Measurements from ENCODE around the gene DNAH8.
"Not testable (repeated sequence)": the region's sequence is repeated elsewhere in the genome, so short reads cannot be mapped to it uniquely, and the experiment has no call there.

Gene DNAH8

GRCh38 chr6:38906582-38906981 lies 191.5 kb downstream of the DNAH8 start:
- no peak for DNase-seq (ENCODE audit: low spot score)

- no peak for DNase-seq (ENCODE audit: low spot score)
Measured at GRCh38 chr6:38907264-38907663, 192.2 kb downstream of the DNAH8 start.

- no peak for DNase-seq (ENCODE audit: low spot score)
Measured at GRCh38 chr6:38909015-38909730, 194.1 kb downstream of the DNAH8 start.

GRCh38 chr6:38910207-38910606 lies 195.1 kb downstream of the DNAH8 start:
- DNase-seq (ENCODE audit: low spot score) = no peak

- DNase-seq (ENCODE audit: low spot score) = no peak
Measured at GRCh38 chr6:38912378-38912777, 197.3 kb downstream of the DNAH8 start.

- DNase-seq (ENCODE audit: low spot score) = no peak
Measured at GRCh38 chr6:38915205-38915925, 200.3 kb downstream of the DNAH8 start.

GRCh38 chr6:38921540-38921939 lies 206.4 kb downstream of the DNAH8 start:
- DNase-seq (ENCODE audit: low spot score) = not testable (repeated sequence)

- no peak for DNase-seq (ENCODE audit: low spot score)
Measured at GRCh38 chr6:38924791-38925509, 209.8 kb downstream of the DNAH8 start.

- no peak for DNase-seq (ENCODE audit: low spot score)
Measured at GRCh38 chr6:38929560-38929959, 214.4 kb downstream of the DNAH8 start.

GRCh38 chr6:38933426-38933825 lies 218.3 kb downstream of the DNAH8 start:
- no peak for DNase-seq (ENCODE audit: low spot score)

- DNase-seq (ENCODE audit: low spot score) = no peak
Measured at GRCh38 chr6:38935051-38935450, 219.9 kb downstream of the DNAH8 start.

- no peak for DNase-seq (ENCODE audit: low spot score)
Measured at GRCh38 chr6:38937839-38938613, 222.9 kb downstream of the DNAH8 start.

- DNase-seq (ENCODE audit: low spot score) = no peak
Measured at GRCh38 chr6:38938741-38939140, 223.6 kb downstream of the DNAH8 start.

- DNase-seq (ENCODE audit: low spot score) = no peak
Measured at GRCh38 chr6:38942442-38942841, 227.3 kb downstream of the DNAH8 start.

GRCh38 chr6:38942965-38943364 lies 227.9 kb downstream of the DNAH8 start:
- DNase-seq (ENCODE audit: low spot score) = no peak

- DNase-seq (ENCODE audit: low spot score) = no peak
Measured at GRCh38 chr6:38943964-38944363, 228.9 kb downstream of the DNAH8 start.

- no peak for DNase-seq (ENCODE audit: low spot score)
Measured at GRCh38 chr6:38944655-38945279, 229.7 kb downstream of the DNAH8 start.

- DNase-seq (ENCODE audit: low spot score) = peak; percentile 4
Measured at GRCh38 chr6:38955861-38956260, 240.8 kb downstream of the DNAH8 start.

- no peak for DNase-seq (ENCODE audit: low spot score)
Measured at GRCh38 chr6:38957426-38957825, 242.3 kb downstream of the DNAH8 start.

- no peak for DNase-seq (ENCODE audit: low spot score)
Measured at GRCh38 chr6:38959138-38959537, 244.0 kb downstream of the DNAH8 start.

- no peak for DNase-seq (ENCODE audit: low spot score)
Measured at GRCh38 chr6:38968702-38969149, 253.6 kb downstream of the DNAH8 start.

All from globus pallidus (tissue), 1 donor.